ENCODE measurements around the gene NCAPD3. TPM values are rescaled to one million over a fixed set of nuclear protein-coding genes. Genes with fewer than 3 reads are reported as not detected.

NCAPD3 gene
- polyA plus RNA-seq, 3 donors, result 4.0 to 15.2 (median 6.0) TPM

- no peaks in the 10 kb centered on the region for H3K27me3 ChIP-seq (ENCODE audit: control insufficient read depth in 2 of 2, insufficient read depth in 2 of 2, low read length in 2 of 2)
- Mint-ChIP-seq H3K4me3 (no peak overlapping the region), H3K36me3 (peaks cover 51 to 61% of the 10 kb centered on the region in 2 donors), H3K27me3 (ENCODE audit: low read depth in 3 of 3) (no peaks in the 10 kb centered on the region), H3K27ac (peak overlapping the region; percentile 28 to 78 (median 57)), H3K4me1 (peaks cover 45% of the 10 kb centered on the region), H3K9me3 (no peaks in the 10 kb centered on the region)
- peak overlapping the region; percentile 3 to 79 for H3K27ac ChIP-seq (ENCODE audit: low read depth in 1 of 2, low read length in 2 of 2)
- peak overlapping the region; percentile 24 for H3K4me2 ChIP-seq (replicated peaks; ENCODE audit: extremely low read depth, low read length, poor library complexity, severe bottlenecking)
- WGBS (ENCODE audit: insufficient coverage), result 44% methylated on average over 4 of the region's 10 CpGs
- H3K79me2 ChIP-seq (ENCODE audit: insufficient read depth, low read length), result peaks cover 55% of the 10 kb centered on the region
- peaks cover 19 to 48% of the 10 kb centered on the region in 2 donors for H3K36me3 ChIP-seq (replicated peaks in 1 of 2; ENCODE audit: control insufficient read depth in 1 of 2, insufficient read depth in 2 of 2, low read length in 2 of 2)
- H4K20me1 ChIP-seq (ENCODE audit: insufficient read depth, low read length), result peaks cover 84% of the 10 kb centered on the region
- peaks cover 20 to 26% of the 10 kb centered on the region in 2 donors for H3K4me1 ChIP-seq (ENCODE audit: control insufficient read depth in 1 of 2, insufficient read depth in 2 of 2, low read length in 2 of 2)
- H3K4me3 ChIP-seq (replicated peaks in 1 of 3; ENCODE audit: low read depth in 2 of 3, low read length in 3 of 3), result no peak overlapping the region
- no peak overlapping the region for H2AFZ ChIP-seq (ENCODE audit: insufficient read depth, low read depth, low read length, poor library complexity, severe bottlenecking)
- intact Hi-C loops (cut with micrococcal nuclease), result no loop called here
- H3K9me3 ChIP-seq (replicated peaks in 1 of 2; ENCODE audit: control insufficient read depth in 1 of 2, insufficient read depth in 1 of 2, low read length in 2 of 2), result no peaks in the 10 kb centered on the region
- TF ChIP-seq, protein P1, sequence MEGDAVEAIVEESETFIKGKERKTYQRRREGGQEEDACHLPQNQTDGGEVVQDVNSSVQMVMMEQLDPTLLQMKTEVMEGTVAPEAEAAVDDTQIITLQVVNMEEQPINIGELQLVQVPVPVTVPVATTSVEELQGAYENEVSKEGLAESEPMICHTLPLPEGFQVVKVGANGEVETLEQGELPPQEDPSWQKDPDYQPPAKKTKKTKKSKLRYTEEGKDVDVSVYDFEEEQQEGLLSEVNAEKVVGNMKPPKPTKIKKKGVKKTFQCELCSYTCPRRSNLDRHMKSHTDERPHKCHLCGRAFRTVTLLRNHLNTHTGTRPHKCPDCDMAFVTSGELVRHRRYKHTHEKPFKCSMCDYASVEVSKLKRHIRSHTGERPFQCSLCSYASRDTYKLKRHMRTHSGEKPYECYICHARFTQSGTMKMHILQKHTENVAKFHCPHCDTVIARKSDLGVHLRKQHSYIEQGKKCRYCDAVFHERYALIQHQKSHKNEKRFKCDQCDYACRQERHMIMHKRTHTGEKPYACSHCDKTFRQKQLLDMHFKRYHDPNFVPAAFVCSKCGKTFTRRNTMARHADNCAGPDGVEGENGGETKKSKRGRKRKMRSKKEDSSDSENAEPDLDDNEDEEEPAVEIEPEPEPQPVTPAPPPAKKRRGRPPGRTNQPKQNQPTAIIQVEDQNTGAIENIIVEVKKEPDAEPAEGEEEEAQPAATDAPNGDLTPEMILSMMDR (IDR thresholded peaks at IDR 0.05), result no peak
- peak in 2 of 3 donors; percentile 10 to 16 for DNase-seq
- H3K9ac ChIP-seq (ENCODE audit: insufficient read depth, low read length, poor library complexity, severe bottlenecking), result peak overlapping the region; percentile 37
Measured at GRCh38 chr11:134231958-134232659, 8.3 kb upstream of the NCAPD3 start.

DNA sequence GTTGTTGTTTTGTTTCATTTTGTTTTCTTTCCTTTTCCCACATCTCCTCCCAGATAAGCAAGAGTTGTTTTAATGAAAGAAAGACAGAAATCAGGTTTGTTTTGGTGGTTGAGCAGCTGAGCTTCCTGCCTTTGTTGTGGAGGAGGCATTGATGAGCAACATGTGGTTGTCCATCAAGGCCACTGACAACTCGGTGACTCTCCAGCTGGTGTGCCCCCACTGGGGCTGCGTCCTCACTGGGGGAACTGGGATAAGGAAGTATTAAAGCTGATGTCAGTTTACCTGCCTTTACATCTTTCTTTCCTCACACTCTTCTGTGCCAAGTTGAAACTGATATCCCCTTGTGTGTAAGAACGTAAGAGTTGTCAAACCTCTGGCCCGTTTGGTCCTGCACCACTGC is 6.6 kb upstream of the NCAPD3 start:
- Histone ChIP-seq H3K4me2 (replicated peaks; ENCODE audit: extremely low read depth, low read length, poor library complexity, severe bottlenecking) (no peak overlapping the region), H4K20me1 (ENCODE audit: insufficient read depth, low read length) (peaks cover 95% of the 10 kb centered on the region), H3K9ac (ENCODE audit: insufficient read depth, low read length, poor library complexity, severe bottlenecking) (no peak overlapping the region), H3K27me3 (ENCODE audit: control insufficient read depth in 2 of 2, insufficient read depth in 2 of 2, low read length in 2 of 2) (no peaks in the 10 kb centered on the region), H3K27ac (ENCODE audit: low read depth in 1 of 2, low read length in 2 of 2) (no peak overlapping the region), H3K9me3 (replicated peaks in 1 of 2; ENCODE audit: control insufficient read depth in 1 of 2, insufficient read depth in 1 of 2, low read length in 2 of 2) (no peaks in the 10 kb centered on the region), H3K4me1 (ENCODE audit: control insufficient read depth in 1 of 2, insufficient read depth in 2 of 2, low read length in 2 of 2) (peaks cover 33 to 44% of the 10 kb centered on the region in 2 donors), H3K4me3 (replicated peaks in 1 of 3; ENCODE audit: low read depth in 2 of 3, low read length in 3 of 3) (no peak overlapping the region), H3K36me3 (replicated peaks in 1 of 2; ENCODE audit: control insufficient read depth in 1 of 2, insufficient read depth in 2 of 2, low read length in 2 of 2) (peaks cover 10 to 32% of the 10 kb centered on the region in 2 donors), H3K79me2 (ENCODE audit: insufficient read depth, low read length) (peaks cover 73% of the 10 kb centered on the region), H2AFZ (ENCODE audit: insufficient read depth, low read depth, low read length, poor library complexity, severe bottlenecking) (no peak overlapping the region)
- intact Hi-C loops (cut with micrococcal nuclease), result no loop called here
- Mint-ChIP-seq H3K9me3 (no peaks in the 10 kb centered on the region), H3K27me3 (ENCODE audit: low read depth in 3 of 3) (no peaks in the 10 kb centered on the region), H3K4me1 (peaks cover 63% of the 10 kb centered on the region), H3K27ac (peak overlapping the region in 2 of 7 donors; percentile 0 to 3), H3K4me3 (no peak overlapping the region), H3K36me3 (peaks cover 35 to 44% of the 10 kb centered on the region in 2 donors)
- no peak for DNase-seq
- TF ChIP-seq, protein P1 (IDR thresholded peaks at IDR 0.05), result no peak
- WGBS (ENCODE audit: insufficient coverage), result no CpG with 5 or more reads among the region's 4 CpGs

Measured in CD14-positive monocyte (primary cell).